DND-41 (cell line): Measurements from ENCODE around the gene PLAGL2.

Experiments used
- EZH2 ChIP-seq: IDR thresholded peaks from 3 replicates; pipeline ENCODE4 v1.6.1; 2012; ENCODE audit warnings: borderline replicate concordance, low read depth, mild to moderate bottlenecking, moderate library complexity, low read length, inconsistent platforms; ENCODE audit not compliant: severe bottlenecking
- TF ChIP-seq, protein P1 (sequence below): IDR thresholded peaks from 2 replicates; pipeline ENCODE4 v1.5.1; 2012; ENCODE audit warnings: borderline replicate concordance, low read length, moderate library complexity, mild to moderate bottlenecking; ENCODE audit not compliant: poor library complexity, severe bottlenecking; ENCODE audit errors: extremely low read depth

DNA sequence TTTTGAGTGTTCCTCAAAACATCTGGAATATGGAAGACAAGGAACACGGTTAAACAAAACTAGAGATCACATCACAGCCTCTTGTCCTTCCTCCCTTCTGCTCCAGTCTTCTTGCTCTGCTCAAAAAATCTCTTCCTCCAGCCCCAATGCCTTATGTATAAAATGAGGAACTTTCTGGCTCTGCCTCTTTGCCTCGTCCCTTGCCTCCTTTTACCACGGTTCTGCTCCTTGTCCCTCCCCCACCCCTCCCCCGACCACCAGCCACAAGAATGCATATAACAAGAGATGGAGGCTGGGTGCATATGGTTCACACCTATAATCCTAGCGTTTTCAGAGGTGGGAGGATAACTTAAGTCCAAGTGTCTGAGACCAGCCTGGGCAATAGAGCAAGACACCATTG is 43.6 kb downstream of the PLAGL2 start:
- TF ChIP-seq, protein P1, sequence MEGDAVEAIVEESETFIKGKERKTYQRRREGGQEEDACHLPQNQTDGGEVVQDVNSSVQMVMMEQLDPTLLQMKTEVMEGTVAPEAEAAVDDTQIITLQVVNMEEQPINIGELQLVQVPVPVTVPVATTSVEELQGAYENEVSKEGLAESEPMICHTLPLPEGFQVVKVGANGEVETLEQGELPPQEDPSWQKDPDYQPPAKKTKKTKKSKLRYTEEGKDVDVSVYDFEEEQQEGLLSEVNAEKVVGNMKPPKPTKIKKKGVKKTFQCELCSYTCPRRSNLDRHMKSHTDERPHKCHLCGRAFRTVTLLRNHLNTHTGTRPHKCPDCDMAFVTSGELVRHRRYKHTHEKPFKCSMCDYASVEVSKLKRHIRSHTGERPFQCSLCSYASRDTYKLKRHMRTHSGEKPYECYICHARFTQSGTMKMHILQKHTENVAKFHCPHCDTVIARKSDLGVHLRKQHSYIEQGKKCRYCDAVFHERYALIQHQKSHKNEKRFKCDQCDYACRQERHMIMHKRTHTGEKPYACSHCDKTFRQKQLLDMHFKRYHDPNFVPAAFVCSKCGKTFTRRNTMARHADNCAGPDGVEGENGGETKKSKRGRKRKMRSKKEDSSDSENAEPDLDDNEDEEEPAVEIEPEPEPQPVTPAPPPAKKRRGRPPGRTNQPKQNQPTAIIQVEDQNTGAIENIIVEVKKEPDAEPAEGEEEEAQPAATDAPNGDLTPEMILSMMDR: no peak
- no peak for TF ChIP-seq EZH2
